ENCODE results near the gene PSMG4.

PSMG4 gene

DNA sequence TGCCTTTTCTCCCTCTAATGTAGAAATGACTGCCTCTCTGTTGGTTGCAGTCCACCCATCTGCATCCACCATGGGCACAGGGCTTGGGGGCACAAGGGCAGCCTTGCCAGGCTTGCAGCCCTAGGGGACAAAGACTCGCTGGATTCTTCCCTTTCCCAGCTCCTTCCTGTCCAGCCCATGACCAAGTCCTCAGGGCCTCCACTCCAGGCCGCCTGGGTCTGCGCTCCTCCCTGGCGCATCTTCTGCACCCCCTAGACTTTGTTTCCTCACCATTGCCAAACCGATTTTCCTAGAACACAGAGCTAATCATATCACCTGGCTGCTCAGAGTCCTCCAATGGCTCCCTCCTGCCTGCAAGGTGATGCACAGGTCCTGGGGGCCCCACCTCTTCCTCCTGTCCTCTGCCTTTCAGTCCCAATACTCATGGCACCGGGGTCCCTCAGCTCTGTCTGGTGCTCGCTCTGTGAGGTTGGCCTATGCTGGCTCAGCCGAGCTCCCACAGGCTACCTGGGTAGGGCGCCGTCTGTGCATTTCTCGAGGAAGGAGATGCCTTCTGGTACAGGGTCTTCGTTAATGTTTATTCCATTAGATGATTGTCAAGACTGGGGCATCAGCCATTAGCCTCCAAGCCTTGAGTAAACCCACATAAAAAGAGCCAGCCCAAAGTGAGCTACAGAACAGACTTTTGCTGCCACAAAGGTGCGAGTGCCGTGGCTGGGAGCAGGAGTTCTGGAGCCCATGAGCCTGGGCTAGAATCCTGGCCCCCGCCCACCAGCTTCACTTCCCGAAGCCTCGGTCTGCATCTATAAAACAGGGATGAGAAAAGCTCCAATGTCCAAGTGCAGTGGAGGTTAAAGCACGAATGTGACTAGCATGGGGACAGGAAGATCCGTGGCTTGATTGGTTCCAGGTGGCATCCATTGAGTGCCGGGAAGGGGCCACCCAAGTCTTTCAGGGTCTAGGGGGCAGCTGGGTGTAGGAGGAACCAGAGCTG is 17.7 kb downstream of the PSMG4 start:
- no peak for DNase-seq (ENCODE audit: low spot score)

DNA sequence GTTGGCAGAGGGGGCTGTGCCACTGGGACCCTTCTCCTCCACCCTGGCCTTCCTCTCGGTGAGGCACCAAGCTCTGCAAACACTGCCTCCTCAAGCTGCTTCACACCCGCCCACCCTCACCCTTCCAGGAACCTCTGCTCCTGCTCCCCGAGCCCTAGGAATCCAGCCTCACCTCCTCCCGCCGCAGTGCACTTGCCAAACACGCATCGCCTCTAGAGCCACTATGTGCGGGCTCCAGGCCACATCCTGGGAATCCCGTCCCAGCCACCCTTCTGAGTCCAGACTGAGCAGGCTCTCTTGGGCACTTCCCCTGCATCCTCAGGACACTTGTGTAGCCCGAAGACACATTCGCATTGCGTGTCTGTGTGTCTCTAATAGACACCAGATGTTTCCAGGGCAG is 18.5 kb downstream of the PSMG4 start:
- no peak for DNase-seq (ENCODE audit: low spot score)

DNA sequence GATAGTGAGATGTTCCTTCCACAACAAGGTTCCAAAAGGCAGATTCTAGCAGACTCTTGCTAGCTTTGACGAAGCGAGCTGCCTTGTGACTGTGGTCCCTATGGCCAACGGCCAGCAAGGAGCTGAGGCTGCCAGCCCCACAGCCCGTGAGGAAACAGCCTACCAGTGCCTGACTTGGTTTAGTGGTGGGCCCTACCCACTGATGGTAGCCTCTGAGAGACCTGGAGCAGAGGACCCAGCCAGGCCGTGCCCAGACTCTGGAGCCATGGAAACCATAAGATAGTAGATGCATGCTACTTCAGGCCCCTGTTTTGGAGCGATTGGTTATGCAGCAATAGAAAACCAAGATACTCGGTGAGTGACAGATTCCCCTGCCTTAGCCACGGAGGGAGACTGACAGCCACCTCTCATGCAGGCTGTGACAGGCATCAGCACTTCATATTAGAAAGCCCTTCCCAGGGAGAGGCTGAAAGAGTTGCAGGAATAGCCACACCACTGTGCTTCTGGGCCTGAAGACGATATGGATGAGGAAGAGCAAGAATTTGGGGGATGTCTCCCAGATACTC is 19.2 kb downstream of the PSMG4 start:
- no peak for DNase-seq (ENCODE audit: low spot score)

DNA sequence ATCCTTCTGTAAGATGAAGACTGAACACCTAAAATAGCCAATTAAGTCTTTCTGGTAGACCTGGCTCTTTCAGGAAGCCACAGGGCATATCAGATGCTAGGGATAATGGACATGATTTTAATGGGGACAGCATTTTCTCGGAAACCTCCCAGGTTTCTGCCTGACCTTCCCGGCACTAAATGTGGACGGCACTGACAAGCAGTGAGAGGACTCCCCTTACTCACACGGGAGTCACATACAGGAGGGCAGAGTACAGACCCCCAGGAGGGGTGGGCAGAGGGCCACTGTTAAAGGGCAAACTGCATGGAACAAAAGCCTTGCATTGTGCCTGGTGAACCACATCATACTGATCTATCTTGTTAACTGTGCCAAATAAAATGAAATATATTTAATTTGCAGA is 19.9 kb downstream of the PSMG4 start:
- DNase-seq (ENCODE audit: low spot score): no peak

DNA sequence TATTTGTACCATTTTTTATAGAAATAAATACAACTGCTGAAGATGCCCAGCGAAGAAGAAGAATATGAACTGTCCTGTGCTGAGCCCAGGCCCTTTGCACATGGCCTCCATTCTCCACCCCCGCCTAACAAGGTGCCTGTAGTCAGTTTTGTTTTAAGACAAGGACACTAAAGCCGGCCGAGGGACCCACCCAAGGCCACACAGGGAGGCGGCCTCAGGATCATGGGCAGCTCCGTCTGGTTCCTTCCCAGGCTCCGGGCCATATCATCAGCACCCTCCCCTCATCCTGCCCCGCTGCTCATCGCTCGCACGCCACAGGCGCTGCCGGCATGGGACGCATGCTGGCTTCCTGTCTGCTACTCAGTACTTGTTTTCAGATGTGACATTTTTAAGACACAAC is 21.3 kb downstream of the PSMG4 start:
- DNase-seq (ENCODE audit: low spot score): no peak

DNA sequence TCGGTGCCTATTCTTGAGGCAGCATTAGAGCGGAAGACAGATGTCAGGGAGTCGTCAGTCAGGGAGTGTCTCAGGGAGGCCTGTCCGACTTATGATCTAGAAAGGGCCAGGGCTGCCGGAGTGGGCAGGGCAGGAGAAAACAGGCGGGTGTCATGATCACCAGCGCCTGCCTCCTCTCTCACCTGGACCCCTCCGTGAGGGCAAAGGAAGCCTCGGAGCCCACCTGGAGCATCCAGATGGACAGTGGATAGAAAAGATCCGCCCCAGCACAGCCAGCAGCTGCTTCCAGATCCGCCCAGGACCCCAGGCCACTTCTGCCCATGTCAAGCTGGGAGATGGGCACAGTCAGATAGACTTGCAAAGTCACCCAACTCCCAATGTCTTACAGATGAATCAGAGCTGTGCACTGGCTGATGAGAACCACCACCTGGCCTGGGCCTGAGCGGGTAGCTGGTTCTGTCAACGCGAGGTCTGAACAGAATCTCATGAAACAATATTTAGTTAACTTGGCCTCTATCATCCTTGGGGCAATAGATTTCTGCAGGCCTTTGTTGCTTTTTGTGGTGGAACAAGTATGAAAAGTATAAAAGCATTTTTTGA is 22.2 kb downstream of the PSMG4 start:
- DNase-seq (ENCODE audit: low spot score): no peak

DNA sequence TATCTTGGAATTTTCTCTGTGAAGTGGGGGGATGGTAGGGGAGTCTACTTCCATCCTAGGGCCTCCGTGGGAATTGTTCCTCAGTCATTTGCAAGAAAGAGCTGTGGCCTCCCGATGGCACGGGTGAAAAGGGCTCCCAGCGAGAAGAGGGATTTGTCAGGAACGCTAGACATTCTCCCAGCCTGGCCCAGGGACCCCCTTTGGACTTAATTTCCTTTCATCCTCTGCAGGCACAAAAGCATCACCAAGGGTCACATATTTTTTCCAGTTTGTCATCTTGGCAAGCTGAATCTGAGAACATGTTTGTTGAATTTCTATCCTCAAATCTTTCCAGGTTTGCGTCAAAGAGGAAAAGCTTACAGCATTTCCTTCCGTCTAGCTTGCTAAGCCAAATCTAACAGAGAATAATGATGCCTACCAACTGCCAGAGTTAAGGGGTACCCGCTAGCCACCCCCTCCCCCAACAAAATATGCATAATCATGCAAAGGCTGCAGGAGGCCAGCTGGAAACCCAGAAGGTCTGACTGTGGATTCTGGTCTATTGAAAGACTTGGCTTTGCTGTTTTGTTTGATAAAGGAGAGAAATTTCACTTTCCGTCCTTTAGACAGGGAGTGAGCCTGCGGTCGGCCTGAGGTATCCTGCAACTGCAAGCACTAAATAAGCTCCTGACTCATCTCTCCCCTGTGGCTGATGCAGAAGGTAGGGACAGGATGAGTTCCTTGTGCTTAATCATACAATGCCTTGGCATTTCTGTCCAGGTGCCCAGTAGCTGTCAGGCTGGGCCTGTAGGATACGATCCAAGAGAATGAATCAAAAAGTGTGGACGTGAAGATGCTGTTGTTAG is 23.1 kb downstream of the PSMG4 start:
- no peak for DNase-seq (ENCODE audit: low spot score)

DNA sequence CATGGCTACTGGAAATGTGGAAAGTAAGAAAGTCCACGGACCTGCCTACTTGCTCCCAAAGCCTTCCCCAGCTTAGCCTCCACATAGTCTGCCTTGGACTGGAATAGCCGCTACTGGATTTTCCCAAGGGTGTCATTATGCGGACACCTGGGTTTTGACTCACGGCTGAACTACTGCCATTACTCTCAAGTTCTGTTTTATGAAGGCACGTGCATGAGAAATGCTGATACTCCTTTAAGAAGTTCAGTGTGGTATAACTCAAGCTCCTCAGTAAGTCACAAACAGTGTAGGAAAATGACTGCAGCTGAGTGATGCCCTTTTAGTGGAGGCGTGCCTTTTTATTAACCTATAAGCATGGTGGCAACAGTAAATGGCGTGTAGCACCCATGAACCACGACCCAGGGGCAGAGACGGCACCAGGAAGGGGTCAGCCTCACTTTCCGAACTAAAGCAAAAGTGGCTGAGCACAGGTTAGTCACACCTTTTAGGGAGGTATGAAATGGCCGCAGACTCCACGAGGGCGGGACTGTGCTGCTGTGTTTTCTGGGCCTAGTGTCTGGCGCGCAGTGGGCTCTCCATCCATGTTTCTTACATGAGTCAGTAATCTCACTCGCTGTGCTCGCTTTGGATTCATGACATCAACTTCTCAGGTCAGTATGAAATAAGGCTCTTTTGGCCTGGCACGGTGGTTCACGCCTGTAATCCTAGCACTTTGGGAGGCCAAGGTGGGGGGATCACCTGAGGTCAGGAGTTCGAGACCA is 23.9 kb downstream of the PSMG4 start:
- no peak for DNase-seq (ENCODE audit: low spot score)

DNA sequence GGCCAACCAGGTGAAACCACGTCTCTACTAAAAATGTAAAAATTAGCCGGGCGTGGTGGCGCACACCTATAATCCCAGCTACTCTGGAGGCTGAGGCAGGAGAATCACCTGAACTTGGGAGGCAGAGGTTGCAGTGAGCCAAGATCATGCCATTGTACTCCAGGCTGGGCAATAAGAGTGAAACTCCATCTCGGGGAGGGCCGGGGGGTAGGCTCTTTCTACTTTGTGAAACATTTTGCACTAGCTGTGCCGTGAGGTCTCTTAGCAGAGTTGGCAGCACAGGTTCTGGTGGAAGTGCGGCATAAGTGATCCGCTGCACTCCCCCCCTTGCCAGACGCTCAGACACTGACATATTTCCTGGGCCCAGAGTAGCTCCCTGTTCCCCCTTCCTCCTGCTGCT is 24.5 kb downstream of the PSMG4 start:
- DNase-seq (ENCODE audit: low spot score): no peak

DNA sequence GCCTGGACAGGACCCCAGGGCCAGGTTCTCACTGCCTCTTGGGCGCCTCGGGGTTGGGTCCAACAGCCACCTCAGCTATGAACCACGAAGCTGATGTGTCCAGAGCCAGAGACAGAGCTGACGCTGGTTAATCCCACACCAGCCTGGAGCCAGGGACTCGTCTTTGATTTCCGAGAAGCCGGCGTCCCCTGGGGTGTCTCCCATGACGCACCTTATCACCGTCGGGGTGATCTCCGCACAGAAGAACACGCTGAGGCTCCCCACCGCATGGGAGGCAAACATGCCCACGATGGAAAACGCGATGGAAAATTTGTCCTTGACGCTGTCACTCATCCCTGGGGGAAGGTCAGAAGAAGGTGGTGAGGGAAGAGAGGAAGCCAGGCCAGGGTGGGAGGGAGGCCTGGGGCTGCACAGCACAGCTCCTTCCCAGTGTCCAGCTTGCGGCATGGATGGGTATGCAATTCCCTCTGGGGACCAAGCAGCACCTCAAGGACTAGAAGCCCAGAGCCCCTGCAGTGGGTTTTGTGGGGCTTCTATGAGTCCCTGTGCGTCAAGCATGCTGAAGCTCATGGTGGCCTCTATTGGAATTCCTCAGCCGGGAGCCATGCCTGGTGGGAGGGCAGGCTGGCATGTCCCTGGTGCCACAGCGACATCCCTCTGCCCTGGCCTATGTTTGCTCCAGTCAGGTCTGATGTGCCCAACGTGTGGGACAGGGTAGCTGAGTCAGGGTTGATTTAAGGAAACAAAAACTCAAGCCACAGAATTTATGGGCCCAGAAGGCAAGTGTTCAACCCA is 25.1 kb downstream of the PSMG4 start:
- no peak for DNase-seq (ENCODE audit: low spot score)

DNA sequence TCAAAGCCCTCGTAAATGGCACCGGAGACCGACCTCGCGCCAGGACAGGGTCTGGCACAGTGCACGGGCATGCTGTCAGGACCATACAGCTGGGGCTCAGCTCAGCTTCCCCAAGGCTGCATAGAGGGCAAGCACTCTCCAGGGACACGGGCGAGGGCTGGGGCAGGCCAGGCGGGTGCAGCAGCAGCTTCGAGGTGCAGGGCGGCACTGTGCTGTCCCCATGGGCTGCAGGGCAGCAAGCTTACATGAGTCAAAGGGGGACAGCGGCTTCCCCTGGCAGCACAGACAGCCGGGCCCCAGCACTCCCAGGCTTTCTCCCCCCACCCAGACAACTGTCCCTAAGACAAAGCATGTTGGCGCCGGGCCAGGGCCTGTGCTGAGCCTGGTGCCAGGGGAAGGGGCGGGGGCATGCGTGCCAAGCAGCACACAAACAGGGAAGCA is 25.7 kb downstream of the PSMG4 start:
- no peak for DNase-seq (ENCODE audit: low spot score)

DNA sequence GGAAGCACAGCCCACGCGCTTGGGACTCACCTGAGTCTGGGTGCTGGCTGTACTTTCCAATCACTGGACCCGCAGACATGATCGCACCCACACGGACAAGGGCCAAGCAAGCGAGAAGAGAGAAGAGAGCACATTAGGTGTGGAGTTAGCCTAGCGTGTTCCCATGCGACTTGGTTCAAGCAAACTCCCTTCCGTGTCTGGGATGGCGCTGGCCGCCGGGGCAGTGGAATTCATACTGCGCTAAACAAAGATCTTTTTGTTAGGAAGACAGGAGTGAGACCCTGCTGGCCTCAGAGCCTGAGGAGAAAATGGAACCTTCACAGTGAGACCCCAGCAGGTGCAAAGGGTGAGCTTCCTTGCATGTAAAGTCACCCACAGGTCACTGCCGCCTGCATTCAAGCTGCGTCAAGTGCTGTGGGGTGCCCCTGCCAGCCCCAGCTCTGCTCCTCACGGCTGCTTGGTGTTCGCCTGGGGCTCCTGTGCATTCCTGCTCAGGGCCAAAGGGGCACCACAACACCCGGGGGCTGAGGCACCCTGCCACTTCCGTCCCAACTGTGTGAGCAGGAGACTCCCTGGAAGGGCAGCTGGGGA is 26.4 kb downstream of the PSMG4 start:
- no peak for DNase-seq (ENCODE audit: low spot score)

DNA sequence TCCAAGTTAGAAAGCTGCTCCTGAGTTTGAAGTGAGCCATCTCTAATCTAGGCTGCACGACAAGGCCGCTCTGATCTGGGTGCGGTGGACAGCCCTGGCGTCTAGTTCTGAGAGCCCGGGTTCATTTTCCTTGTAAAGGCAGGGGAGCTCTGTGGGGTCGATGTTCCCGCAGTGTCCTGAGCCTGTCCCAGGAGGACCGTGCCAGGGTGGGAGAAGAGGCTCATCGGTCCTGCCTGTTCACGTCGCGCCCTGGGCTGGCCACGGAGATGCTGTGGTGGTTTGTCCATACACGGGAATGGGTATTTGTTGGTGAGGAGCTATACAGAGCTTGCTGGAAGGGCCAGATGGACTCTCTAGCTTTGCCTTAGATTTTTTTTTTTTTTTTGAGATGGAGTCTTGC is 27.0 kb downstream of the PSMG4 start:
- DNase-seq (ENCODE audit: low spot score): no peak

DNA sequence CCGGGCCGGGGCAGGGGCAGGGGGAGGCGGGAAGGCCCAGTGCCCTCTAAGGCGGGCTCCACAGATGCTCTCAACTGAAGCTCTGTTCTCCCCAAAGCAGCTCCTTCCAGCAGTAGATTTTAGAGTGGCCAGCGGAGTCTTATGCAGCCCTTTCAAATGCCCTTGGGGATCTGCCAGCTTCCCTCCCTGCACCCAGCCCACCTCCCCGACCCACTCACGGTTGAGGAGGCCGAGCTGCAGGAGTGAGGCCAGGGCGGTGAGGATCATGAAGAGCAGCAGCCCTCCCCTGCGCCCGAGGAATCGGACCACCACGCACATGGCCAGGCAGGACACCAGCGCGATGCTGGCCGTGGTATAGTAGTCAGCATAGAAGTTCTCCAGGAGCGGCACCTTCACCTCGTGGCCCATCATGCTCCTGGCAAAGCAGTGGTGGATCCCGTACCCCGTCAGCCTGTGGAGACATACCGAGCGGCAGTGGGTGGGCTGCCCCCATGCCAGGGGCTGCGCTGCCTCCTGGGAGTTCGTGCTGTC is 28.0 kb downstream of the PSMG4 start:
- DNase-seq (ENCODE audit: low spot score): no peak

DNA sequence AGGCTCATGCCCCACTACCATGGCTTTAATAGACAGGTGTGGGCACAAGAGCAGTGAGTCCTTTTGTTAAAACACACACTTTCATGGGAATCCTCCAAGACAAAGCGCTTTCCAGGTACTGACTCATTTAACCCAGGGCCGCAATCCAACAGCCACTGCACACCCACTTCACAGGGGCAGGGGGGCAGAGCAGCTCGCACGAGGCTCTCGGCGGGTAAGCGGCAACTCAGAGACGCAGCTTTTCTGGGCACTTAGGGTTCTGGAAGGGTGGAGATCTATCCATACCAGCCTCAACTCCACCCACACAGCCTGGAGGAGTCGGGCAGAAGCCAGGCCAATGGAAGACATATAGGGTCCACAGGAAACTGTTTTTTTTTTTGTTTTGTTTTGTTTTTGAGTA is 28.6 kb downstream of the PSMG4 start:
- no peak for DNase-seq (ENCODE audit: low spot score)

DNA sequence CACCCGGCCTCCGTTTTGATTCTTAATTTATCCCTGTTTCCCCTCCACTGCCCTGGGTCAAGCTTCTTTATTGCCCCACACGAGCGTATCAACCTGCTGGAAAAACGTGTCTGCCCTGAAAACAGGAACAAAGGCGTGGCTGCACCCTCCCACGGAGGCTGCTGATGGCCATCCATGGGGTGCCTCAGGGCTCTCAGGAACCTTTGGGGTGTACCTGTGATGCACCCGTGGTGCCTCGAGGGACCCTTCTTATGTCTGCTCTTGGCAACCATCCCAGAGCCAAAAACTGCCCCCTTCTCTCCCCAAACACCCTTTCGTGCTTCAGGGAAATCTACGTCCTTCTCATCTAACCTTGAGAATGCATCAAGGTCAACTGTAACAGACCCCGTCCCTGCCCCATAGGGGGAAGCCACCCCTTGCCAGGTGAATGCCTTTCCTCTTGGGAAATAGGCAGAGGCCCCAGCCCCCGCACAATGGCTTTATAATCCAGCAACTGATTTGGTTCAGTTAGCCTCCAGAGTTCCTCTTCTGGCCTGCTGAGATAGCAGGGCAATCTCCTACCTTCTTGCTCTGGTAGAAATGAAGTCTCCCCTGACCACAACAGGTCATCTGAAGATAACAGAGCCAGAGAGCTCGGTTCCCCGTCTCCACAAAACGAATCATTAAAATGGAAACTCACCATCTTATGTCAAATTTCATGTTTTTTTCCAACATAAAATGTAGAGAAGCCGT is 29.4 kb downstream of the PSMG4 start:
- no peak for DNase-seq (ENCODE audit: low spot score)

DNA sequence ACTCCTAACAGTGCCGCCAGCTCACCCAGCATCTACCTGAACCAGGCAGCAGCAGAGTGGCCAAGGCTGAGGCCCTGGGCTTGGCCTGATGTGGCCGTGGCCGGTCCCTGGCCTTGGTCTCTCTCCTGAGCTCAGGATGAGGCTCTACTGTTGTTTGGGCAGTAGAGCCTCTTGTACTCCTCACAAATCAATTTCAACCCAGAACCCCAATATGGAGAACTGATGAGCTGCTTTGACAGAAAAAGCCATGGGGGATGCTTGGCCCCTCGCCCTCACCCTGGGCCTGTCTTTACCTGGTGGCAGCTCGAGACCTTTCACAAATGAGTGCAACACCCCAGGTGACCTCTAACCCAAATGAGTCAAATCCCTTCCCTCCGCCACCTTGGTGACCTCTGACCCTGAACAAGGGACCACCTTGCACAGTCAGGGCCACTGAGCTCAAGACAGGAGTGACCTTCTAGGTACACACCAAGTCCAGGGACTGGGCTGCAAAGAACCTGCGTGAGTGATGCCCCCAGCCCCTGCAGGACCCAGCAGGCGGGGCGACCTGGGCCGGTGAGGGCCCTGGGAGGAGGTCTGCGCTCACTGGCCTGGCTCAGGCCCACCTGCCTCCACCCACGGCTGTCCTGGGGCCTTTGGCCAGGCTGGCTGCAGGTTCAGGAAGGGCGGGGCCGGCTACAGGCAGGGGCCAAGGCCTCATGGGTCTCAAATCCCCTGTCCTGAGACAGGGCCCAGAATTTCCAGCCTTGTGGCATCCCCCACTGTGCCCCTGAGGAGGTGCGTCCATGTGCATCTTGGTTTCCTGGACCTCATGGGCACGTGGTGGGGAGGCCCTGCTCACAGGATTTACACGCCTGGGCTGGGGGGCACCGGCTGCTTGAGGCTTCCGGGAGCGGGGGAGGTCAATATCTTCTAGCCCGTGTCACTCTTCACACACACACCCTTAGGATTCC is 30.2 kb downstream of the PSMG4 start:
- no peak for DNase-seq (ENCODE audit: low spot score)

DNA sequence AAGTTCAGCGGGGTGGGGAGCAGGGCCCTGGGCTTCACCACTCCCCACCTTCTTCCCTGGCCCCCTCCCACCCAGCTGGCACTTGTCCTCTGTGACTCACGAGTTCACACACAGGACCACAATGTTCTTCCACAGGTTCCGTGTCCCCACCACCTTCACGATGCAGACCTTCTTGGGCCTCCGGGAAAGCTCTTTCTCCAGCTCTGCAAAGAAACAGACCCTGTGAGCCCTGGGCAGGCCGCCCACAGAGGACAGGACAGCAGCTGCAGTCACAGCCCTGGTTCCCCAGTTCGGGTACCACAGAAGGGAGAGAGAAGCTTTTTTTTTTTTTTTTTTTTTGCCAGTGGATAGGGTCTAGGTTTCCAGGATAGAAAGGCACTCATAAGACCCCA is 30.9 kb downstream of the PSMG4 start:
- no peak for DNase-seq (ENCODE audit: low spot score)

Measured in RKO (cell line).